Globus pallidus (tissue), 1 donor: ENCODE results near the gene ANKS1B.

Experiments
- DNase-seq: peaks from one replicate; pipeline ENCODE4 v3.0.0-alpha.2; 2015; ENCODE audit warnings: low spot score

The ANKS1B gene

DNA sequence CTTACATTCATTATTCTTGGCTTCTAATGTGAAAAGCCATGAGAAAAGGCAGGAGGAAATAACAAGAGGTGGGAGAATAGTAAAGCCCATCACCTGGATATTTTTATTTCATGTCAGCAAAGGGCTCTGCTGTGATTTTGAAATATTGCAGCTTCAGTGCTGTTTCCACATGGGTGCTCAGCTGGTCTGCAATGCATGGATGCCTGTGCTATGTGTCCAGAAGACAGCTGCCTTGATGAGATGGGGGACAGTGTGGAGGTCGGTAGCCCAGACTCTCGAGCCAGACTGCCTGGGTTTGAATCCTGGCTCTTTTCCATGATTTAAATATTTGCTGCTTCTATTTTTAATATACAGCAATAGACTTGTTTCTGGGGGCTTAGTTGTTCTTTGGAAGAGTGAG, 814.7 kb downstream of the ANKS1B start:
- DNase-seq, result no peak

DNA sequence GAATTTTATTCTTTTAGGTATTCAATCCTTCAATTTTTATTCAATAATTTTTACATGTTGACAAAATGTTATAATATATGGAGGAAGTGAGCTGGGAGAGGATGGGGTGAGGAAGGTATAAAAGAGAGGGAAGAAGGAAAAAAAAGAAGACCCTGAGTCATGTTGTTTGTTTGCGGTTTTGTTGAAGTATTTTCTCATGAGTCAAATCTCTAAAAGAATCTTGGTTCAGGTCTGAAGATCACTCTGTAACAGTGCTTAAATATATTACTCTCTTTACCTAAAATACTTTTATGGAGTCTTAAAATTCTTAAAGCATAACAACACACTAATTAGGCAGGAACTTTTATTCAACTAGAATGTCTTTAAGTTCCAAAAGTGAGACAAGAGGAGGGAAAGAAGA, 826.8 kb downstream of the ANKS1B start:
- DNase-seq, result no peak

DNA sequence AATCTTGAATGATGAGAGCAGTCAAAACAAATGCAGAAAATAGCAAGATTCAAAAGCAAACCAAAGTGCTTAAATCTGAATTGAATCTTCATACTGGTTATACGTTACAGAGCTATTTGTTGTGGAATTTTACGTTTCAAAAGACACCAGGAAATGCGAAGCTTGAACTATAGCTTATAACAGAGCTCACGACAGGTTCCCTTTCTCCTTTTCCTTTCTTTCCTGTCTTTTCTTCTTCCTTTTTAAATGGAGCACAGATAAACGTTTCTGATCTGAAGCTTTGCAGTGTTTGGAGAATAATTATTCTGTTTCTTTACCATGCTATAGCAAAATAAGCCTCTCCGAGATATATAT, 829.8 kb downstream of the ANKS1B start:
- no peak for DNase-seq

DNA sequence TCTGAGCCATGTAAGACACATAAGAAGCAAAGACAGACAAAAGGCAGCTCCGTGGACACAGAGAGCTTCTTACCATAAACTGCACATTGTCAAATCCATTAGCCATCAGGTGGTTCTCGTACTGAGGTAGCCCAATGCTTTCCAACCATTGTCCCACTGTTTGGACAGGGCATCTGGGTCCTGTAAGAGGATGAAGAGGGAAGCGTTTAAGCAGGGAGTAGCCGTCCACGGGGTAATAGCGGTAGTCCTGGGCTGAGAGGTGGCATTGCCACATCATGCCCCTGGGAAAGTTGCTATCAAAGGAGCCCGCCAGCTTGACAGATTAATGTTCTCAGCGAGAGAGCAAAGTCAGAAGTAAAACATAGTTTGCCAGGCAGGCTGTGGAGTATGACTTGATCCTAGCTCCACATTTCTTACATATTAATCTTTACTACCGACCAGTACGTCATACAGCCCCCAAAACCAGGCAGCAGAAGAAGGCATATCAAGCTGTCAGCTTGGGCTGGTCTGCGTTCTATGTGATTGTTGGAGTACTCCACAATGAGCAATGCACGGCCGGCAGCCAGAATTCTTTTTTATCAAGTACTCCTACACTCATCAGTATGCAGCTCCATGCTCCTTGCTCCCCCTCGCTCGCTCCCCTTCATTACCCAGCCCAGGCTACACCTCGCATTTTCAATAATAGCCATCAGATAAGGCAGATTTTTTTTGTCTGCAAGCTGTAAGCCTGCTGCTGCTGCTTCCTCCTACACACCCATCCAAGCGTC, 830.3 kb downstream of the ANKS1B start:
- DNase-seq, result no peak

DNA sequence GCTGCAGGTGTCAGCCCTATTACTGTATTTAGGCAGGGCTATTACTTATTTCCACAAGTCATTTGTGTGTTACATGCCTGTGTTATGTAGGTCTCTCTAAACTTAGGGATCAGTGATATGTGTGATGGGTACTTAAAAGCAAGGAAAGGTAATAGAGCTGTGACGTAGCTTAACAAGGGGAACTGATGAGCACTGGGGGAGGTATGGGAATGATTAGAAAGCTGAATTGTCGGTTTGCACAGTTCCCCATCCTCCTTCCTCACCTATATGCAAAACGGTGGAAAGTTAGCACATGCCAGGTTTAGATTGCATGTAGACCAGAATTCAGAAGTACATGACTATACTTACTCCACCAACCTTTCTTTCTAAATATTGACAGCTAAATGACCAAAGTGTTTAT, 831.4 kb downstream of the ANKS1B start:
- no peak for DNase-seq

DNA sequence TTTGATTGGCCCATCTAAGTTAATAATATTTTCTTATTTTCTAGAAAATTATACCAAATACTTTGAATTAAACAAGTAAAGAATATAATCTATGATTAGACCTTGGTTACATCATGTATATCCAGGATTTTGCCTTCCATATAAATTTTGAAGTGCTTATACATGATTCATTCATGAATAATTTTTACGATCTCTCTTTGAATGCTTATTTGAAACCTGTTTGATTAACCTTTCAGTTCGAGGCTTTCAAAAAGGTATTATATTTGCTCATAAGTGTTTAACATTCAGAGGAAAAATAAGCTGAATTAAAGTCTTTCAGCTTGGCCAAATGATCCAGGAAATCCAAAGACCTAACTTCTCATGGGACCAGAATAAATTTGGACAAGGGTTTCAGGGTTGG, 832.4 kb downstream of the ANKS1B start:
- no peak for DNase-seq

DNA sequence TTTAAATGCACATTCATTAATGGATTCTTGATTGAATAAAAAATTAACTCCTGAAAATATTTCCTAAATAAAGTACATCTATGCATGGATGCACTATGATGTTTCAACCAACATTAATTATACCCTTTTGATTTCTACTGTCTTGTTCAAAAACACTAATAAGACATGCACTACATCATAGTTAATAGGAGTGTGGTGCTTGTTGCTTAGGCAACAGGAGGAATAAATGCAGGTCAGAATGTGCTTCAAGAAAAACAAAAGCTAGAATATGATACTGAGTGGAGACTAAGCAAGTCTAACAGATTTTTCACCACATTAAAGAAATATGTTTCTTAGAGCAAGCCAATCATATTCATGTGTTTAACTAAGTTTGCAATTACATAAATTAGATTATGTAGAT, 833.0 kb downstream of the ANKS1B start:
- no peak for DNase-seq

DNA sequence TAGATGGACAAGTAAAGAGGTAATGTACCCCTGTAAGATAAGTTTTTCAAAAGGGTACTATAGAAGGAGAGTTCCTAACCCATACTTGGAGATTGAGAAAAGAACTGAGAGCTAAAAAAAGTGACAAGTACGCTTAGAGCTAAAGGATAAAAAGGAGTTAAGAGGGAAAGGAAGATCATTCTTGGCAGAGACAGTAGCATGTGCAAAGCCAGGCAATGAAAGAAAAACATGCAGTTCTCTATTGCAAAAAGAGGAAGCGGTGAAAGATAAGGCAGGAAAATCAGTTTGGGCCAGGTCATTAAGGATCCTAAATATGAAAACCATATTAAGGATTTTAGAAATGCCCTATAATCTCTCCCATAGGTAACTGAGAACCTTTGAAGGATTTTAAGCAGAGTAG, 837.6 kb downstream of the ANKS1B start:
- DNase-seq, result no peak

DNA sequence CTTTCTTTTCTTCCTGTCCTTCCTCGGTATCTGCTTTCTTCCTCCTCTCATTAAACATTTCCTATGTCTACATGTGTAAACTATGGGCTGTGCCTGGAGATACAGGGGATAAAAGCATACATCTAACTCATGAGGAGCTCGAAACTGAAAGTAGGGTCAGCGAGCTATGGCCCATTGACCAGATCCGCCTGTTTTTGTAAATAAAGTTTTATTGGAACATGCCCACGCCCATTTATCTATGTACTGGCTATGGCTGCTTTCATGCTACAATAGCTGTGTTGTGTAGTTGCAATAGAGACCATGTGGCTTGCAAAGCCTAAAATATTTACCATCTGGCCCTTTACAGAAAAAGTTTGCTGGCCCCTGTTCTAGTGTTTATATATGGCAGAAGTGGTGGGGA, 838.0 kb downstream of the ANKS1B start:
- DNase-seq, result no peak

DNA sequence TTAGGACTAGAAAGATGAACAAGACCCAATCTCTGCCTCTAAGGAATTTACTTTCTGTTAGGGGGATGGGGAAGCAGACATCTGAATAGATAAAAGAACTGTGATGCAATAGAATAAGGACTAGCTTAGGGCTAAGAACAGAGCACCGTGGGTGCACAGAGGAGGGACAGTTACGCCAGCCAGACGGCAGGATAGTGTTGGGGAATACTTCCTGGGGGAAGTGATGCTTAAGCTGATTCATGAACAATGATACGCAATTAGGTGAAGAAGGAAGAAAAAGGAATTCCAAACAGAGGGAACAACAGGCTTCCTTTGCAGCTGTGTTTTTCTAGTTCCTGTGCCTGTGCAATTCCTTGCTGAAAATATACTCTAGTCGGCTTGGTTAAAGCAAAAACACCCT, 838.6 kb downstream of the ANKS1B start:
- DNase-seq, result no peak

DNA sequence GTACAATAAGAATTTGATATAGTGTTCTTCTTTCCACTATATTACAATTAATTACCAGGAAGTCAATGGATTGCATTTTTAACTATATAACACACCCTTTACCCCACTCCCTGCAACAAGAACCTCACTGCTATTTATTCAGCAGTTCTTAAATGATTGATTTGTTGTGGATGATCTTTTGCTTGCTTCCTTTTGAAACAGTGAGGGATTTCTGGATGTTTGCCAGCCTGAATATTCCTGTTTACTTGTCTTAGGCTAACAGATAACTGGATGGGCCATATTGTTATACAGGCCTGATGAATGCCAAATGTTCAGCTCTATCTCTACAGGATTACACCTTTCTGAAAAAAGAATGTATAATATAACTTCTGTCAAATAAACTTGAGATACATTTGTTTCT, 842.1 kb downstream of the ANKS1B start:
- DNase-seq, result no peak

DNA sequence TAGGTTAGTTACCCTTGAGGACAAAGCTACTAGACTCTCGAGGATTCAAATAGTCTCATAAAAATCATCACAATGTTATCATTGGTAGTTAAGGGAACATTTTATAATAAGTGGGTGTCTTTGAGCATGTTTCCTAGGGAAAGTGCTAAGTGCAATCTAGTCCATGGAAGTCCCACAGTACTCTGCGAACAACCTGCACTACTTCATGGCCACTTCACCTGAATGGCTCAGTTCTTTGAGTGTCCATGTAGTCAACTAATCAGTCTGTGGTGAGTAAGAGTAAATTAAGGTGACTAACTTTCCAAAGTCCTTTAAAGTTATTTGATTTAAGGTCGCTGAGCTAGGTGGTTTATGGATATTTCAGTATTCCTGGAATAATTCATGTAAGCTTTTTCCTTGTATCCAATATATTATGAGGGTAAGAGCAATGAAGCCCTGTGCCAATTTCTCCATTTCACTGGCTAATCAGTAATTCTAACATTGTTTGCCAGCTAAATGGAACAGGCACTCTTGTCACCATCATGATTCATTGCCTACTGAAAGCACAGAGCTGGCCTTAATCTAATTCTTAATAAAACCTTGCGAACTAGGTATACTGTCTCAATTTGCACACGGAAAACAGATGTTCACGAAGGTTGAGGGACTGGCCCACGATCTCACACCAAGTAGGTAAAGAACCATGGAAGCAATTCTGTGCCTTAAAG, 844.6 kb downstream of the ANKS1B start:
- DNase-seq, result no peak

DNA sequence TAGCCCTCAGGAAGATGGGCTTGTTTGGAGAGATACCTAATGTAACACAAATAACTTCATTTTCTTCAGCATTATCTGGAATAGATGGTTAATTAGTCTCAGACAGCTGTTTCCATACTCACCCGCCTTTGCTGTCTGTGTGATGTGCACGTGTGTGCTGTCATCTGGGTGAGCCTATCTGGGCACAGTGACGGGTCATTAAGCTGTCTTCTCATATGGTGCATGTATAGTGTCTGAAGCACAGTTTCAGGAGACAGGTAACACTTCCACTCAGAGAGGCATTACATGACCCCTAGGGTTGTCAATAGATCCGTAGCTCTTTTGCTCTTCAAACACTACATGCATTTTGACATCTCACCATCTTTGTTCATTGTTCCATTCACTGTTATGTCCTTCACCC, 846.3 kb downstream of the ANKS1B start:
- no peak for DNase-seq

DNA sequence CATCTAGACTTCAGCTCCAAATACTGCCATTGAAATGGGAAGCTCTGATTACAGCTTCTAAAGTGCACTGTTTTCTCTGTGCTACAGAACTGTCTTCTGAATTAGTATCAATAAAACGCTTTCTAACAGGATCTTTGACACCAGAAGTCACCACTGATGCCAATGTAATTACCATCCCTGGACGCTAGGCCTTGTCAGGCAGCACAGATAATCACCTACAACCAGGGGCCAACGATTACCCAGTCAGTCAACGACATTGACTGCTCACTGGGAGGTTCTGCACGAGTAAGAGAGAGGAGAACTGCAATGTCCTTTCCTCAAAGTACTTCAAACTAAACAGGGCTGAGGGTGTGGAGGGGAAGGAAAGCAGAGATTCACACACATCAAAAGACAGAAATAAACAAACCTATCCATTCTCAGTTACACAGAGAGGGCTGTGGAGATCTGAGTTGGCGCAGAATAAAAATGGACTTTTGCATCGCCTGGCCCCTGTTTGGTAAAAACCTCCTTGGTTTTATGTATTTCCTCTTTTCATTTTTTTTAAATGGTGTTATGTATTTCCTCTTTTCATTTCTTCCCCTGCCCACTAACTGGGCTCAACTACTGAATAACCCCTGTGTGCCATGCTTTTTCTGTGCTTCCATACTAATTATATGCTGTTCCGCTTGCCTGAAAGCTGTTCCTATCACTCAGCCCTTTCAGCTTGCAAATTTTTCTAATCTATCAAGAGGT, 847.4 kb downstream of the ANKS1B start:
- no peak for DNase-seq

DNA sequence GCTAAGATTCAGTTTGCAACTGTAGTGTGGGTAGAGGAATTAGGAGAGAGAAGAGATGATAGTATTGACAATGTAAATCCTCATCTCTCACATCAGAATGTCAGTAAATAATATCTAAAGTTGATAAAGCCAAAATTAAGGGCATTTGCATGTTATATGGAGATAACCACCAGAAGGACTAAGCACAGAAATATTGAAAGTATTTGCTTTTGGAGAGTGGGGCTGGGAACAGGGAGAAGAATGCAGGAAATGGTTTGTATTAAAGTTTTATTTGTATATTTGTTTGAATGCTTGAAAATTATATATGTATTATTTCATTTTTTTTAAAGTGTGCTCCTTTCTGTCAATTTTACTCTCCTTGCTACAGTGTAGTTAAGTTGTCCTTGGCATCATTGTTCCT, 848.2 kb downstream of the ANKS1B start:
- no peak for DNase-seq

DNA sequence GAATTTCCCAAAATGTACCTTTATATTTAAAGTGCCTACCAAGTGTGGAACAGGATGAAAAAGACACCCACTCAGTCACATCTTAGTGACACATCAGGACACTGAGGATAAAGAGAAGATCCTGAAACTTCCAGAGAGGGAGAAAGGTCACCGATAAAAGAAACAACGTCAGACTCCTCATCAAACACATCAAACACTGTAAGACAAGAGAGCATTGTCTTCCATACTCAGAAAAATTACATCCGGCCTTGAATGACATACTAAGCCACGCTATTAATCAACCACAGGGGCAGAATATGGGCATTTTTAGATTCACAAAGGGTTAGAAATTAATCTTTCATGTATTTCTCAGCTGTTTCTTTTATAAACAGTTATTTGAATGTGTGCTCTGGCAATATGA, 849.4 kb downstream of the ANKS1B start:
- no peak for DNase-seq

DNA sequence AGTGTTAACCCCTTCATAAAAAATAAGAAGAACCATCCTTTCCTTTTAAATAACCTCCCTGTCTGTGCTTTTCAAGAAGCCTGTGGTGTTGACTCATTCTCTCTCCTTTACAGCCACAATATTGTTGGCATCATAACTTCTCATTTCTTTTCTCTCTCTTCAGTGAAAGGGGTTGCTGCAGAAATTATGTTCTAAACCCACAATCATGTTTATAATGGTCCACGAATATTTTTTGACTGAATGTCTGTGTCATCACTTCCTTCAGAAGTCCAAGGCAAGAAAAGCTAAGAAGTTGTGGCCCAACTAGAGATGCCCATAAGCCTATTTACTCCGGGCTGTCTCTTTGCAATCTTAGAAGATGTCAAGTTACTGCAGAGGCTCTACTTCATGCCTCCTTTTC, 851.3 kb downstream of the ANKS1B start:
- DNase-seq, result no peak

DNA sequence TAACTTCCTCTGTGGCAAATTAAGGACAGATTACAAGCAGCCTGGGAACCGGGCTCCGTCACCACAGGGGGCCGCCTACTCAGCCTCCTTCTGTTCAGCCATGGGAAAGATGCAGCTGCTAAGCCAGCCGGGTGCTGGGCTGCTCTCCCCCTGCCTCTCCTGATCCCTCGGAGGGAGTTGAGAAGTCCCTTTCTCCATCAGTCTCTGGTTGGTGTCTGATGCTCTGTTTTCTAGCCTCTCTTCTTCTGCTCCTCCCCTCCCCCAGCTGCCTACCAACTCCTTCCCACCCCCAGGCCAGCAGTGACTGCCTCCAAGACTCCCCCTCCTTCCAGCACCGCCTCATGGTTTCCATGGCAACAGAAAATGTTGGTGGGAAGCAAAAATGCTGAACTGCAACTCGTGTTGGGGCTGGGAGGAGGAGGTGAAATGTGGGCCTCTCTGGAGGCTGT, 853.0 kb downstream of the ANKS1B start:
- DNase-seq, result no peak

DNA sequence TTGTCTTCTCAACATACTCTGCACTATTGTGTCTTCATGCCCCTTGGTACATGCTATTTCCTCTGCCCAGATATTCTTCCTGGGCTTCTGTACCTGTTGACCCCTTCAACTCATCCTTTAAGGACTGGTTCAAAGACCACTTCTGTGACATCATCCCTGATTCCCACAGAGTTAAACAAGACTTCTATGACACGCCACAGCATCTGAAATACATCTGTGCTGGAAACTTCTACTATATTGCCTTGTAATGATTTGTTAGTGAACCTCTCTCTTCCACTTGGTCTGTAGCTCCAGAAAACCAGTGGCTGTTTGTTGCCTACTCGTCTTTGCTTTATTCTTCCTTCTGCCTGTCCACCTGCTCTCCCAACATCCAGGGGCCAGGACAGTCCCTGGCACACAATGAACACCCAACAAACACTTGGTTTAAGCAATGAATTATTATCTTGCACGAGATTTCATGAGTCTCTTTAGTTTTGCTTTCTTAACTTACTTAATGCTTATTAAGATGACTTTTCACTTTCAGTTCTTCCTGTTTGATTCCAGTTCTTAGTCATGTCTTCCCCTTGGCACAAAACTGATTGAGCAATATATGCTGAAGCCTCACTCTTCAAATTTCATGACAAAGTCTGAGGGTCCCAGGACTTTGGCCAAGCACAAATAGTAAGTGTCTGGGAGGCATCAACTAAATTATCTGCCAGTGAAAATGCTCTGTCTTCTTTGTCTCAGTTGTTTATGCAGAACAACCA, 853.8 kb downstream of the ANKS1B start:
- no peak for DNase-seq

DNA sequence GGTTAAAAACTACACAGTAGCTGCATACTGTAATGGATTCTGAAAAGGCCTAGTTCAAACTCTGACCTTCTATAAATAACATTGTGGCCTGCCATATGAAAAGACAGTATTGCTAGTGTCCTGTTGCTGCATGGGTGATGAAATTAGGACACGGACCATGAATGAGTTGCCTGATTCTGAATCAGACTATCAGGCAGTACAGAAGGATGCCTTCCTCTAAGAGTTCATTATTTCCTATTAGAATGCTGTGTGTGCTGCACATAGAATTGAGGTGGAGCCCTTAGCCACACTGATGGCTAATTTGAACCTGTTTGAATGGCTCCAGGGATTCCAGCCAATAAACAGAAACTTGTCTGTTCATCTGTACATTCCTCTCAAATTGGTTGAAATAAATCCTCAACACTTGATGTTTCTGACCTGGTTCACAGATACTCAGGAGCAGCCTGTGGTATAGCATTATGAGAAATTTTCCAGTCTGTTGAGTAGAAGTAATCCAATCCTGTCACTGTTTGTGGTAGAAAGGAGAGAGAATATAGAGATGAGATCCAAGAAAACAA, 856.4 kb downstream of the ANKS1B start:
- no peak for DNase-seq

DNA sequence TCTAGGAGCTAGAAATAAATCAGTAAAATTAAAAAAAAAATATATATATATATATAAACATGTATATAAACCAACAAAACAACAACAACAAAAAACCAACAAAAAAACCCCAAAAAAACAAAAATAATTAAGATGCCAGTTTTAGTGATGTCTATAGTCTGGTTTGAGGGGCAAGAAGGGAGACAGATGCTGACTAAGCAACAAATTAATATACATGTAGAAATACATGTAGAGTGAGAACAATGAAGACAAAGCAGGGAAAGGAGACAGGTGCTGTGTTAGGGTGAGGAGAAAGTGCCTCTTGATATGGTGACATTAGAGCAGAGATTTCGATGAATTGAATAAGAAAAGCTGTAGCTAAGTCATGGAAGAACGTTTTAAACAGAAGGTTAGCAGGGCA, 861.8 kb downstream of the ANKS1B start:
- no peak for DNase-seq

DNA sequence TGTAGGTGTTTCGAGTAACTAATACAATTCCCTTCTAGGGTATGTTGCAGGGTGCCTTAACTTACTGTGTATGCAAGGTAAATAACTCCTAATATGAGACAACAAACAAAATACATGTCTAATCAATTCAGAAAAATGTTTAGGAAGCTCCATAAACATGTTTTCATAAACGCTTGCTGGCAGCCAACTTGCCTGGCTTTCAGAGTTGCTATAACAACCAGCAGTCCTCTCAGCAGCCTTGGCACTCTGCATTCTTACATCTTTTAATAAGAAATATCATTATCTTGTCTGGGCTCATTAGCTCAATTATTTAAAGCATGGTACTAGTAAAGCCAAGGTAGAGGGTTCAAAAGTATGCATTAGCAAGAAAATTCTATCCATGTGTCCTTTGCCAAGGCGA, 862.2 kb downstream of the ANKS1B start:
- no peak for DNase-seq
